Endothelial cell of umbilical vein (primary cell): ENCODE results near the gene TNFRSF1B. TPM values are rescaled to one million over a fixed set of nuclear protein-coding genes. Genes with fewer than 3 reads are reported as not detected.

ENCODE experiments used
- BruUV-seq: library from RNA; stranded (reverse); fragments of 400-500 nt; replicated peaks from 2 replicates; lab custom pipeline; 2021; lab: Mats Ljungman, UMichigan
- CTCF ChIA-PET: fragments of 300-600, 350-600 bp; sonication (Branson Sonifier 250); formaldehyde crosslinking; loops from one replicate; lab custom pipeline; 2021; ENCODE audit warnings: antibody characterized with exemption, inconsistent platforms; lab: Charles Lee
- POLR2A ChIA-PET: fragments of 300-600, 350-600 bp; sonication (Branson Sonifier 250); formaldehyde crosslinking; loops from one replicate; lab custom pipeline; 2021; ENCODE audit warnings: antibody characterized with exemption, inconsistent platforms; lab: Charles Lee
- DNase-seq: peaks from one replicate; pipeline ENCODE4 v3.0.0-alpha.2; 2011; ENCODE audit warnings: low read depth, low spot score
- FAIRE-seq: peaks from 2 replicates; lab custom pipeline; 2011; peaks lifted over from hg19 to GRCh38; lab: Jason Lieb, UNC
- H2AFZ ChIP-seq: 2 replicates; pipeline ENCODE4 v1.6.0; 2012; ENCODE audit warnings: low read depth, low read length, control low read depth, inconsistent platforms
- H3K27ac ChIP-seq: 2 replicates; pipeline ENCODE4 v1.5.1; 2011; ENCODE audit warnings: low read depth, mild to moderate bottlenecking, control low read depth, low read length, moderate library complexity; ENCODE audit not compliant: insufficient read depth
- H3K27me3 ChIP-seq, 2 experiments: 2 replicates each; pipeline versions ENCODE4 v1.6.0 to v1.6.1; 2011; ENCODE audit warnings: low read length in 2 of 2, mixed read lengths in 1 of 2; ENCODE audit not compliant: control insufficient read depth in 2 of 2, insufficient read depth in 2 of 2
- H3K36me3 ChIP-seq, 2 experiments: 2 replicates in 1 of 2; 3 replicates in 1 of 2; pipeline ENCODE4 v1.5.1; 2011; ENCODE audit warnings: low read length in 2 of 2, mild to moderate bottlenecking in 1 of 2, moderate library complexity in 1 of 2; ENCODE audit not compliant: control insufficient read depth in 2 of 2, insufficient read depth in 2 of 2; ENCODE audit errors: extremely low read depth in 1 of 2
- H3K4me1 ChIP-seq: 3 replicates; pipeline ENCODE4 v1.5.1; 2011; ENCODE audit warnings: mild to moderate bottlenecking, low read length; ENCODE audit not compliant: control insufficient read depth, insufficient read depth; ENCODE audit errors: extremely low read depth
- H3K4me2 ChIP-seq: 2 replicates; pipeline ENCODE4 v1.6.1; 2011; ENCODE audit warnings: low read length, control low read depth, mixed read lengths; ENCODE audit not compliant: insufficient read depth
- H3K4me3 ChIP-seq, 3 experiments: fragments of 200-600 bp in 1 of 3; sonication (generic), shearing (Covaris generic) in 1 of 3; replicated peaks in 1 of 3; 2 replicates each; pipeline ENCODE4 v1.5.1; 2011 to 2016; ENCODE audit warnings: control low read depth in 3 of 3, low read length in 3 of 3, mild to moderate bottlenecking in 2 of 3, inconsistent platforms in 1 of 3, low read depth in 1 of 3, moderate library complexity in 1 of 3; ENCODE audit not compliant: insufficient read depth in 1 of 3
- H3K79me2 ChIP-seq: 2 replicates; pipeline ENCODE4 v1.6.0; 2012; ENCODE audit warnings: low read length, inconsistent platforms; ENCODE audit not compliant: control insufficient read depth, insufficient read depth
- H3K9ac ChIP-seq: replicated peaks from 2 replicates; pipeline ENCODE3; 2011; ENCODE audit warnings: low read length, control low read depth; ENCODE audit not compliant: insufficient read depth; ENCODE audit errors: extremely low read depth
- H3K9me1 ChIP-seq: replicated peaks from 3 replicates; pipeline ENCODE4 v1.6.0; 2011; ENCODE audit warnings: mild to moderate bottlenecking, low read length; ENCODE audit not compliant: control insufficient read depth, insufficient read depth; ENCODE audit errors: extremely low read depth
- H3K9me3 ChIP-seq: replicated peaks from 2 replicates; pipeline ENCODE4 v1.5.1; 2012; ENCODE audit warnings: low read length, inconsistent platforms; ENCODE audit not compliant: control insufficient read depth, insufficient read depth
- H4K20me1 ChIP-seq: replicated peaks from 2 replicates; pipeline ENCODE3; 2011; ENCODE audit warnings: mild to moderate bottlenecking, low read length; ENCODE audit not compliant: control insufficient read depth, insufficient read depth; ENCODE audit errors: extremely low read depth
- EZH2 ChIP-seq: IDR thresholded peaks from 2 replicates; pipeline ENCODE4 v1.6.1; 2012; ENCODE audit warnings: borderline replicate concordance, low read depth, mild to moderate bottlenecking, moderate library complexity, low read length, inconsistent platforms; ENCODE audit not compliant: severe bottlenecking
- FOS ChIP-seq: IDR thresholded peaks from 2 replicates; pipeline ENCODE4 v1.6.1; 2011; ENCODE audit warnings: mild to moderate bottlenecking, low read length, moderate library complexity, borderline replicate concordance; ENCODE audit not compliant: insufficient read depth
- GATA2 ChIP-seq: IDR thresholded peaks from 2 replicates; pipeline ENCODE4 v1.7.0; 2011; ENCODE audit warnings: low read depth, mild to moderate bottlenecking, moderate library complexity, mixed read lengths, low read length; ENCODE audit not compliant: insufficient read length, insufficient read depth
- JUN ChIP-seq: IDR thresholded peaks from 2 replicates; pipeline ENCODE4 v1.6.1; 2011; ENCODE audit warnings: borderline replicate concordance, low read depth; ENCODE audit not compliant: insufficient read length, insufficient read depth
- MYC ChIP-seq: IDR thresholded peaks from one replicate; pipeline ENCODE4 v1.6.1; 2011; ENCODE audit warnings: mild to moderate bottlenecking, low read depth, low read length
- POLR2A ChIP-seq: IDR thresholded peaks from 2 replicates; pipeline ENCODE4 v1.6.1; 2012; ENCODE audit warnings: low read depth, mild to moderate bottlenecking, control low read depth, low read length
- POLR2AphosphoS5 ChIP-seq: IDR thresholded peaks from 2 replicates; pipeline ENCODE4 v1.6.1; 2012; ENCODE audit warnings: low read depth, mild to moderate bottlenecking, control low read depth, low read length, moderate library complexity; ENCODE audit not compliant: insufficient read depth
- dilution Hi-C: fragments of 300-500 bp; cut with MboI; formaldehyde crosslinking; loops from one replicate; pipeline ENCODE4 v1.15.0; 2019; ENCODE audit warnings: low sequenced_read_pairs; ENCODE audit not compliant: extremely low pct_ligation_motif_present
- intact Hi-C: fragments of 100-400 bp; cut with micrococcal nuclease; formaldehyde crosslinking; loops from one replicate; pipeline ENCODE4 v1.10.0; 2022
- polyA plus RNA-seq, 4 experiments: library from polyadenylated mRNA; depleted of rRNA in 3 of 4; stranded (reverse) in 3 of 4; unstranded in 1 of 4; fragments of >200 nt; gene quantifications; 2 replicates each; pipeline versions ENCODE4 v1.2.1 to v1.2.3, GENCODE V29; 2011 to 2012; ENCODE audit warnings: missing spikeins in 1 of 4
- total RNA-seq: library from RNA; stranded (reverse); gene quantifications from 2 replicates; pipeline ENCODE4 v1.2.3, GENCODE V29; 2021
- TF ChIP-seq, protein P1 (sequence below), 2 donors: IDR thresholded peaks; 1 replicate in 1 of 2; 2 replicates in 1 of 2; pipeline ENCODE4 v1.5.1; 2011; ENCODE audit warnings: low read length in 2 of 2, mild to moderate bottlenecking in 2 of 2, moderate library complexity in 2 of 2, control low read depth in 1 of 2, inconsistent platforms in 1 of 2, low read depth in 1 of 2; ENCODE audit not compliant: insufficient read depth in 1 of 2; ENCODE audit errors: extremely low read depth in 1 of 2
- TF ChIP-seq, protein P2 (sequence below): IDR thresholded peaks from 2 replicates; pipeline ENCODE4 v1.6.1; 2011; ENCODE audit not compliant: insufficient read depth, insufficient read length

TNFRSF1B gene
- total and polyA plus RNA-seq, 2 donors (not counting 3 experiments of a cell fraction or from before 2014, with no cell fraction given) = 53.6 to 65.9 TPM

DNA sequence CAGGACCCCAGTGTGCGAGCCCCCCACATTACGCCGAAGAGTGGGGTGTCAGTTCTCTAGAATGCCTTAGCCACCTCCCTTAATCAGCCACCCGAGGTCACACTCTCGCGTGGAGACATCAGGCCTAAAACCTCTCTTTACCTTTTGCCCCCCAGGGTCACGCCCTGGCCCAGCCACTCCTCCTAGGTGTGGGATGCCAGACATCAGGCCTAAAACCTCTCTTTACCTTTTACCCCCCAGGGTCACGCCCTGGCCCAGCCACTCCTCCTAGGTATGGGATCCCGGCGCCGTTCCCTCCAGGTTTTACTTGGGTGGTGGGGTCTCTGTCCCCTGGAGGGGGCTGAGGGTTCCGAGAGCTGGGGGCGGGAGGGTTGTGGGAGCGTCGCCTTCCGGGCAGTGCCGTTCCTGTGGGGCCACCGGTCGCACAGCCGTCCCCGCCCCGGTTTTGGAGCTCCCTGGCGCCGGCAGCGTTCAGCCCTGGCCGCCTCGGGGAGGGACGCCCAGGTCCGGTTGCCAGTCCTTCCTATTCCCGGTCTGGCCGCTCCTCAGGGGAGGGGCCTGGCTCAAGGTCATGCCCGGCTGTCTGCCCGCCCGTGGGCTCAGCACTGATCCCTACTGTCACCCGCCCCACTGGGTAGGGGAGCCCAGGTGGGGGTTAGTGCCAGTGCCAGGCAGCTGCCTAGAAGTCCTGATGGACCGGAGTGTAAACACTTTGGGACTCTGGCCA lies 63.9 kb downstream of the TNFRSF1B start:
- H3K4me1 ChIP-seq = peaks cover 6% of the 10 kb centered on the region
- peak overlapping the region; percentile 60 for H3K4me2 ChIP-seq
- H3K9me1 ChIP-seq = no peaks in the 10 kb centered on the region
- peaks cover 0 to 2% of the 10 kb centered on the region in 2 experiments for H3K36me3 ChIP-seq
- intact Hi-C loops (loop anchor here (1.0 to 2.0 kb wide), 2 partner anchors 388 to 429 kb away; partner anchors contain the start of gene DHRS3), dilution Hi-C loops (no loop called here)
- no peaks in the 10 kb centered on the region for H3K9me3 ChIP-seq
- no peak for TF ChIP-seq POLR2AphosphoS5
- TF ChIP-seq JUN = no peak
- TF ChIP-seq GATA2 = no peak
- TF ChIP-seq POLR2A = no peak
- no peak for TF ChIP-seq EZH2
- TF ChIP-seq, protein P1, sequence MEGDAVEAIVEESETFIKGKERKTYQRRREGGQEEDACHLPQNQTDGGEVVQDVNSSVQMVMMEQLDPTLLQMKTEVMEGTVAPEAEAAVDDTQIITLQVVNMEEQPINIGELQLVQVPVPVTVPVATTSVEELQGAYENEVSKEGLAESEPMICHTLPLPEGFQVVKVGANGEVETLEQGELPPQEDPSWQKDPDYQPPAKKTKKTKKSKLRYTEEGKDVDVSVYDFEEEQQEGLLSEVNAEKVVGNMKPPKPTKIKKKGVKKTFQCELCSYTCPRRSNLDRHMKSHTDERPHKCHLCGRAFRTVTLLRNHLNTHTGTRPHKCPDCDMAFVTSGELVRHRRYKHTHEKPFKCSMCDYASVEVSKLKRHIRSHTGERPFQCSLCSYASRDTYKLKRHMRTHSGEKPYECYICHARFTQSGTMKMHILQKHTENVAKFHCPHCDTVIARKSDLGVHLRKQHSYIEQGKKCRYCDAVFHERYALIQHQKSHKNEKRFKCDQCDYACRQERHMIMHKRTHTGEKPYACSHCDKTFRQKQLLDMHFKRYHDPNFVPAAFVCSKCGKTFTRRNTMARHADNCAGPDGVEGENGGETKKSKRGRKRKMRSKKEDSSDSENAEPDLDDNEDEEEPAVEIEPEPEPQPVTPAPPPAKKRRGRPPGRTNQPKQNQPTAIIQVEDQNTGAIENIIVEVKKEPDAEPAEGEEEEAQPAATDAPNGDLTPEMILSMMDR (IDR thresholded peaks at IDR 0.05; ENCODE audit: extremely low read depth in 1 of 2, insufficient read depth in 1 of 2, low read depth in 1 of 2, low read length in 2 of 2) = no peak
- no peak for TF ChIP-seq MYC
- no peak for TF ChIP-seq FOS
- TF ChIP-seq, protein P2, sequence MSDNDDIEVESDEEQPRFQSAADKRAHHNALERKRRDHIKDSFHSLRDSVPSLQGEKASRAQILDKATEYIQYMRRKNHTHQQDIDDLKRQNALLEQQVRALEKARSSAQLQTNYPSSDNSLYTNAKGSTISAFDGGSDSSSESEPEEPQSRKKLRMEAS = no peak
- H3K9ac ChIP-seq = peak overlapping the region; percentile 83
- no TSS peak for BruUV-seq
- peak; percentile 44 for DNase-seq
- no peaks in the 10 kb centered on the region for H4K20me1 ChIP-seq
- peak overlapping the region; percentile 70 for H2AFZ ChIP-seq
- H3K27me3 ChIP-seq = no peaks in the 10 kb centered on the region
- CTCF ChIA-PET = interaction anchor here (2.7 kb wide), 1 partner anchor 106 kb away, joined by 13 read pairs; no protein-coding TSS in a partner anchor
- POLR2A ChIA-PET = no interaction called here
- peak overlapping the region; percentile 59 to 75 (median 73) for H3K4me3 ChIP-seq
- H3K27ac ChIP-seq = no peak overlapping the region
- peaks cover 16% of the 10 kb centered on the region for H3K79me2 ChIP-seq
- FAIRE-seq = peak; percentile 47
